Naive thymus-derived CD4-positive, alpha-beta T cell (primary cell): ENCODE results near the gene ROCK2. TPM values are rescaled to one million over a fixed set of nuclear protein-coding genes. Genes with fewer than 3 reads are reported as not detected.

Experiments
- ATAC-seq: fragments of 150-1000 bp; cut with Tn5 transposase; 2 replicates; pipeline ENCODE4 v1.10.0; 2021; ENCODE audit warnings: mild to moderate bottlenecking, moderate library complexity
- CTCF ChIA-PET: fragments of 350-600 bp; sonication (Branson Sonifier 250); formaldehyde crosslinking; loops from one replicate; lab custom pipeline; 2021; ENCODE audit warnings: antibody characterized with exemption; lab: Charles Lee
- POLR2A ChIA-PET: fragments of 350-600 bp; sonication (Branson Sonifier 250); formaldehyde crosslinking; loops from one replicate; lab custom pipeline; 2021; ENCODE audit warnings: antibody characterized with exemption, inconsistent platforms; lab: Charles Lee
- DNase-seq, 9 donors: peaks; one replicate each; pipeline versions ENCODE4 v3.0.0 to v3.0.0-alpha.2; 2020 to 2022; ENCODE audit warnings: mixed read lengths in 1 of 9
- H3K27ac ChIP-seq: one replicate; pipeline ENCODE4 v1.7.0; 2013; ENCODE audit warnings: mild to moderate bottlenecking, low read depth, low read length, moderate library complexity
- H3K27me3 ChIP-seq, 2 donors: one replicate each; pipeline ENCODE4 v1.7.0; 2013; ENCODE audit warnings: low read length in 2 of 2, mild to moderate bottlenecking in 2 of 2, moderate library complexity in 2 of 2; ENCODE audit not compliant: control insufficient read depth in 2 of 2, insufficient read depth in 2 of 2
- H3K36me3 ChIP-seq, 3 experiments: 1 replicate in 2 of 3; 2 replicates in 1 of 3; pipeline ENCODE4 v1.7.0; 2013; ENCODE audit warnings: low read length in 3 of 3, mild to moderate bottlenecking in 3 of 3, moderate library complexity in 1 of 3; ENCODE audit not compliant: insufficient read depth in 3 of 3, control insufficient read depth in 2 of 3
- H3K4me1 ChIP-seq, 2 donors: one replicate each; pipeline ENCODE4 v1.7.0; 2013; ENCODE audit warnings: low read length in 2 of 2, mild to moderate bottlenecking in 2 of 2, moderate library complexity in 1 of 2; ENCODE audit not compliant: control insufficient read depth in 2 of 2, insufficient read depth in 2 of 2
- H3K4me3 ChIP-seq: 2 replicates; pipeline ENCODE4 v1.7.0; 2013; ENCODE audit warnings: mild to moderate bottlenecking, low read length
- H3K9me3 ChIP-seq, 3 experiments: 1 replicate in 2 of 3; 2 replicates in 1 of 3; pipeline ENCODE4 v1.7.0; 2013; ENCODE audit warnings: low read length in 3 of 3; ENCODE audit not compliant: control insufficient read depth in 2 of 3
- H3K27ac Mint-ChIP-seq, 9 donors: one replicate each; pipeline ENCODE4 v1.8.0; 2020 to 2022; ENCODE audit warnings: mixed read lengths in 9 of 9, mild to moderate bottlenecking in 8 of 9, moderate library complexity in 5 of 9, inconsistent platforms in 2 of 9
- H3K27me3 Mint-ChIP-seq, 5 donors: one replicate each; pipeline ENCODE4 v1.8.0; 2021 to 2022; ENCODE audit warnings: mixed read lengths in 5 of 5, mild to moderate bottlenecking in 1 of 5
- H3K36me3 Mint-ChIP-seq, 5 donors: one replicate each; pipeline ENCODE4 v1.8.0; 2020 to 2022; ENCODE audit warnings: mixed read lengths in 5 of 5, mild to moderate bottlenecking in 3 of 5, inconsistent platforms in 1 of 5
- H3K4me1 Mint-ChIP-seq, 7 donors: one replicate each; pipeline ENCODE4 v1.8.0; 2020 to 2022; ENCODE audit warnings: mixed read lengths in 7 of 7, mild to moderate bottlenecking in 3 of 7, inconsistent platforms in 1 of 7
- H3K4me3 Mint-ChIP-seq, 10 donors: one replicate each; pipeline ENCODE4 v1.8.0; 2020 to 2022; ENCODE audit warnings: mild to moderate bottlenecking in 10 of 10, mixed read lengths in 10 of 10, moderate library complexity in 6 of 10, inconsistent platforms in 2 of 10
- H3K9me3 Mint-ChIP-seq, 11 donors: one replicate each; pipeline ENCODE4 v1.8.0; 2020 to 2022; ENCODE audit warnings: mixed read lengths in 11 of 11, mild to moderate bottlenecking in 4 of 11, inconsistent platforms in 1 of 11, moderate library complexity in 1 of 11
- intact Hi-C, 2 donors: fragments of 100-400 bp; cut with micrococcal nuclease; formaldehyde crosslinking; loops; one replicate each; pipeline ENCODE4 v1.15.1; 2023
- polyA plus RNA-seq, 2 donors: library from polyadenylated mRNA; unstranded; fragments of 300-500 nt; fragmentation: Illumina TruSeq; gene quantifications; one replicate each; pipeline ENCODE4 v1.2.3, GENCODE V29; 2021
- total RNA-seq, 6 experiments: library from RNA in 5 of 6; stranded (reverse) in 5 of 6; gene quantifications; 1 replicate in 5 of 6; 2 replicates in 1 of 6; pipeline ENCODE4 v1.2.3 and lab custom pipeline; 2021 to 2026

The ROCK2 gene
- total and polyA plus RNA-seq, 7 experiments from 2014 or later = 12.0 to 23.9 (median 18.7) TPM

DNA sequence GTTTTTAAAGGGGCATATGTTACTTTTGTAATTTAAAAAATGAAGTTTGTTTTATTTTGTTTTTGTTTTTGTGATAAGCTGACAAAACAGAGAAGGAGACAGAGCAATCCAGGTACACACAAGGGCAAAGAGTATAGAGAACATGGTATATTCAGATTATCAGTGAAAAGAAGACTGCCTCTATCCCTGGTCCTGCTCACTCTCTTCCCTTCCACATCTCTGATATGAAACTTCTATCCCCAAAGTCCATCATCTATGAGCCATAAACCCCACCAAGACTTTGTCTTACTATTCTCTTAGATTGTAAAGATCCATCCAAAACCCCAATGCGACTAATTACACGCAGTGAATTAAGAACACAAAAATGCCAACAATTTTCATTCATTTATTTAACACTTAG lies 16.6 kb downstream of the ROCK2 start:
- Histone ChIP-seq H3K4me1 (no peaks in the 10 kb centered on the region), H3K9me3 (no peaks in the 10 kb centered on the region), H3K36me3 (no peaks in the 10 kb centered on the region), H3K27ac (no peak overlapping the region), H3K27me3 (no peaks in the 10 kb centered on the region), H3K4me3 (no peak overlapping the region)
- CTCF ChIA-PET = no interaction called here
- intact Hi-C loops = no loop called here
- Mint-ChIP-seq H3K27ac (no peak overlapping the region), H3K27me3 (no peaks in the 10 kb centered on the region), H3K4me3 (no peak overlapping the region), H3K36me3 (peaks cover 0 to 8% (median 3%) of the 10 kb centered on the region in 5 donors), H3K4me1 (peaks cover 0 to 39% (median 29%) of the 10 kb centered on the region in 7 donors), H3K9me3 (peaks cover 0 to 9% (median 0%) of the 10 kb centered on the region in 11 donors)
- DNase-seq (no peak), ATAC-seq (no peak)
- POLR2A ChIA-PET = no interaction called here

- ATAC-seq (no peak), DNase-seq (no peak)
- ChIA-PET CTCF (interaction anchor here (0.9 kb wide), 1 partner anchor 195 kb away, joined by 3 read pairs; no protein-coding TSS in a partner anchor), POLR2A (no interaction called here)
- no peaks in the 10 kb centered on the region for H3K36me3 ChIP-seq
- no peaks in the 10 kb centered on the region for H3K9me3 ChIP-seq
- H3K4me3 Mint-ChIP-seq = no peak overlapping the region
- H3K27me3 ChIP-seq = no peaks in the 10 kb centered on the region
- intact Hi-C loops = no loop called here
- peaks cover 0 to 4% (median 0%) of the 10 kb centered on the region in 11 donors for H3K9me3 Mint-ChIP-seq
- H3K4me1 ChIP-seq = no peaks in the 10 kb centered on the region
- H3K4me1 Mint-ChIP-seq = peaks cover 0 to 44% (median 26%) of the 10 kb centered on the region in 7 donors
- no peak overlapping the region for H3K27ac ChIP-seq
- H3K27ac Mint-ChIP-seq = no peak overlapping the region
- H3K4me3 ChIP-seq = no peak overlapping the region
- H3K36me3 Mint-ChIP-seq = peaks cover 0 to 4% (median 0%) of the 10 kb centered on the region in 5 donors
- no peaks in the 10 kb centered on the region for H3K27me3 Mint-ChIP-seq
These were observed 17.7 kb downstream of the ROCK2 start for GRCh38 chr2:11326677-11327211.

DNA sequence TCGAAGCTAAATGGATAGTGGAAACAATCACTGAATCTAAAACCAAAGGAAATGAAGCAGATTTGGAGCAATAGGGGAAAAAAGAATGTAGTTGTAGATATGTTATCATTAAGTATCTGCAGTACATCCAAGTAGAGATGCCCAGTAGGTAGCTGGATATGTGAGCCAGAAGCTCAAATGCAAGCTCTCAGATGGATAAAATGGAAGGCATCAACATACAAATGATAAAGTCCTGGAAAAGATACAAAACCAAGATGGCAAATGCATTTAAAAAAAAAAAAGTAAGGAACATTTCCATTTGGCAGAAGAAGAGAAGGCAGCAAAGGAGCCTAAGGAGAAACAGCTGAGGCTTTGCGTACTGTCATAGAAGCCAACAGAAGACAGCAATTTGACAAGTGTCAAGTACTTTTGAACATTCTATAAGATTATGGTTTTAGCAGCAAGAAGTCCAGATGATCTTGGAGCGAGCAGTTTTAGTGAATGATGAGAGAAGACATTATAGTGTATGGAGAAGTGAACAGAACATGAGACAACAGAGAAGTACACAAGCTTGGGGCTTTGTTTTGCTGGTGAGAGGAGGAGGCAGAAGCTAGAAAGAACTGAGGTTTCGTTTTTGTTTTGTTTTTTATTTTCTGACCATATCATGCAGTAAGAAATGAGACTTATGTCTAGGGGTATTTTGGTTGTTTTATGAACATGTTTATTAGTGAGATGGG lies 18.3 kb downstream of the ROCK2 start:
- ChIA-PET POLR2A (no interaction called here), CTCF (no interaction called here)
- Histone ChIP-seq H3K27me3 (no peaks in the 10 kb centered on the region), H3K4me1 (no peaks in the 10 kb centered on the region), H3K27ac (no peak overlapping the region), H3K9me3 (no peaks in the 10 kb centered on the region), H3K4me3 (no peak overlapping the region), H3K36me3 (no peaks in the 10 kb centered on the region)
- no peak for ATAC-seq
- DNase-seq = no peak
- intact Hi-C loops = no loop called here
- Mint-ChIP-seq H3K36me3 (peaks cover 0 to 4% (median 0%) of the 10 kb centered on the region in 5 donors), H3K27ac (no peak overlapping the region), H3K27me3 (no peaks in the 10 kb centered on the region), H3K4me1 (peaks cover 0 to 42% (median 22%) of the 10 kb centered on the region in 7 donors), H3K9me3 (peaks cover 0 to 4% (median 0%) of the 10 kb centered on the region in 11 donors), H3K4me3 (no peak overlapping the region)

GRCh38 chr2:11321847-11322246 lies 22.6 kb downstream of the ROCK2 start:
- H3K27me3 Mint-ChIP-seq = no peaks in the 10 kb centered on the region
- H3K36me3 ChIP-seq = no peaks in the 10 kb centered on the region
- H3K27ac Mint-ChIP-seq = no peak overlapping the region
- POLR2A ChIA-PET = no interaction called here
- peaks cover 0 to 34% (median 21%) of the 10 kb centered on the region in 7 donors for H3K4me1 Mint-ChIP-seq
- DNase-seq (no peak), ATAC-seq (no peak)
- no peaks in the 10 kb centered on the region for H3K27me3 ChIP-seq
- no peaks in the 10 kb centered on the region for H3K9me3 ChIP-seq
- CTCF ChIA-PET = no interaction called here
- H3K9me3 Mint-ChIP-seq = peaks cover 0 to 6% (median 0%) of the 10 kb centered on the region in 11 donors
- peaks cover 4 to 7% (median 5%) of the 10 kb centered on the region in 5 donors for H3K36me3 Mint-ChIP-seq
- H3K4me3 Mint-ChIP-seq = no peak overlapping the region
- H3K4me3 ChIP-seq = no peak overlapping the region
- no peak overlapping the region for H3K27ac ChIP-seq
- intact Hi-C loops = no loop called here
- H3K4me1 ChIP-seq = no peaks in the 10 kb centered on the region

DNA sequence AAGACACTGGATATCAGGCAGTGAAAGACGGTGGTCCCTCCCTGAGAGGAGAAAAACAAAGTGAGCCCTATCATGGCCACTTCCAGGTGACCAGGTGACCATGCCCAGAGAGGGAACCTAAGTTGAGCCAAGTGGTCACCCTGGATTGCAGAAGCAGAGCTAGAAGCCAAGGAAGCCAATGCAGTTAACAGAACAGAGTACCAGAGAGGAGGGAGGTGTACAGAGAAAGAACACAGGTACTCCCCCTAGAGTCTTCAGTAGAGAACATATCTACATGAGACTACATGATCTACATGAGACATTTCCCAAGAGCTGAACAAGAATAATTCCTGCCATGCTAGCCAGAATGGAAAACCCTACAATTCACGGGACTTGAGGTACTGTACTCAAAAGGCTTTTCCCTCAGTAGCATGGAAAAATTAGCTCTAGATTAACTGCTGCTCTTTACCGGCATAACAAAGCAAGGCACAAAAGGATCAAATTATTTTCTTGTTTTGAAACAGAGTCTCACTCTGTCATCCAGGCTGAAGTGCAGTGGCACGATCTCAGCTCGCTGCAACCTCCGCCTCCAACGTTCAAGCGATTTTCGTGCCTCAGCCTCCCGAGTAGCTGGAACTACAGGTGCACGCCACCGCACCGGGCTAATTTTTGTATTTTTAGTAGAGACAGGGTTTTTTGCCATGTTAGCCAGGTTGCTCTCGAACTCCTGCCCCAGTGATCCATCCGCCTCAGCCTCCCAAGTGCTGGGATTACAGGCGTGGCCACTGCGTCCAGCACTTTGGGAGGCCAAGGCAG lies 23.5 kb downstream of the ROCK2 start:
- H3K9me3 Mint-ChIP-seq = peaks cover 0 to 6% (median 0%) of the 10 kb centered on the region in 11 donors
- H3K4me3 Mint-ChIP-seq = no peak overlapping the region
- H3K27ac Mint-ChIP-seq = no peak overlapping the region
- Histone ChIP-seq H3K27ac (no peak overlapping the region), H3K4me3 (no peak overlapping the region), H3K27me3 (no peaks in the 10 kb centered on the region), H3K9me3 (no peaks in the 10 kb centered on the region), H3K36me3 (no peaks in the 10 kb centered on the region), H3K4me1 (no peaks in the 10 kb centered on the region)
- intact Hi-C loops = no loop called here
- DNase-seq (no peak), ATAC-seq (no peak)
- peaks cover 4 to 7% (median 5%) of the 10 kb centered on the region in 5 donors for H3K36me3 Mint-ChIP-seq
- POLR2A ChIA-PET = interaction anchor here (0.7 kb wide), 1 partner anchor 22 kb away, joined by 3 read pairs; no protein-coding TSS in a partner anchor
- CTCF ChIA-PET = no interaction called here
- no peaks in the 10 kb centered on the region for H3K27me3 Mint-ChIP-seq
- peaks cover 0 to 38% (median 21%) of the 10 kb centered on the region in 7 donors for H3K4me1 Mint-ChIP-seq

- no peak overlapping the region for H3K4me3 ChIP-seq
- no peaks in the 10 kb centered on the region for H3K27me3 ChIP-seq
- CTCF ChIA-PET = no interaction called here
These were observed 24.5 kb downstream of the ROCK2 start for GRCh38 chr2:11319939-11320338.

More at GRCh38 chr2:11319939-11320338, 24.5 kb downstream of the ROCK2 start:
- Mint-ChIP-seq H3K4me3 (no peak overlapping the region), H3K27ac (no peak overlapping the region), H3K36me3 (peaks cover 4 to 7% (median 5%) of the 10 kb centered on the region in 5 donors), H3K9me3 (peaks cover 0 to 6% (median 0%) of the 10 kb centered on the region in 11 donors), H3K27me3 (no peaks in the 10 kb centered on the region), H3K4me1 (peaks cover 0 to 38% (median 21%) of the 10 kb centered on the region in 7 donors)
- no peak for DNase-seq
- no peak for ATAC-seq
- Histone ChIP-seq H3K36me3 (no peaks in the 10 kb centered on the region), H3K27ac (no peak overlapping the region), H3K4me1 (no peaks in the 10 kb centered on the region), H3K9me3 (no peaks in the 10 kb centered on the region)
- POLR2A ChIA-PET = no interaction called here
- intact Hi-C loops = no loop called here
